Activated naive CD4-positive, alpha-beta T cell treated with anti-CD3 and anti-CD28 coated beads, Interleukin-2, amount 50 U/mL, for 16 hours (primary cell): ENCODE measurements around the gene ZNF302.
A peak's percentile ranks its signal among the peaks of the same experiment; 100 is the strongest.
"Not testable (repeated sequence)": the region's sequence is repeated elsewhere in the genome, so short reads cannot be mapped to it uniquely, and the experiment has no call there.

Source experiments
- DNase-seq: peaks from one replicate; pipeline ENCODE4 v3.0.0-alpha.2; 2020

ZNF302 gene

GRCh38 chr19:34675250-34675649 lies 2.2 kb upstream of the ZNF302 start:
- DNase-seq, result no peak

GRCh38 chr19:34675919-34676318 lies 1.6 kb upstream of the ZNF302 start:
- no peak for DNase-seq

GRCh38 chr19:34676697-34677385 lies 637 bp upstream of the ZNF302 start, which contains the start of gene SCGB2B2:
Gene SCGB2B2, minus strand, starts transcription at chr19:34677159. Its CDS starts 82,596 bp downstream, at chr19:34594563.
- peak; percentile 81 for DNase-seq

- no peak for DNase-seq
Observed at GRCh38 chr19:34678085-34678412, 571 bp downstream of the ZNF302 start.

- DNase-seq, result no peak
Observed at GRCh38 chr19:34678421-34678820, 943 bp downstream of the ZNF302 start.

GRCh38 chr19:34681478-34681877 lies 4.0 kb downstream of the ZNF302 start:
- no peak for DNase-seq

- DNase-seq, result not testable (repeated sequence)
Observed at GRCh38 chr19:34685266-34685665, 7.8 kb downstream of the ZNF302 start.

GRCh38 chr19:34686455-34686854 lies 9.0 kb downstream of the ZNF302 start:
- DNase-seq, result no peak

GRCh38 chr19:34687348-34687747 lies 9.9 kb downstream of the ZNF302 start:
- no peak for DNase-seq

GRCh38 chr19:34688592-34688991 lies 11.1 kb downstream of the ZNF302 start:
- DNase-seq, result no peak

- DNase-seq, result no peak
Observed at GRCh38 chr19:34690372-34690771, 12.9 kb downstream of the ZNF302 start.

GRCh38 chr19:34692549-34692948 lies 15.1 kb downstream of the ZNF302 start:
- DNase-seq, result no peak

- no peak for DNase-seq
Observed at GRCh38 chr19:34707661-34708060, 30.2 kb downstream of the ZNF302 start.

GRCh38 chr19:34711890-34712289 lies 34.4 kb downstream of the ZNF302 start:
- no peak for DNase-seq

- peak; percentile 38 for DNase-seq
Observed at GRCh38 chr19:34712395-34713261, 35.1 kb downstream of the ZNF302 start.

- DNase-seq, result no peak
Observed at GRCh38 chr19:34713262-34713637, 35.8 kb downstream of the ZNF302 start.

GRCh38 chr19:34715357-34715756 lies 37.9 kb downstream of the ZNF302 start:
- DNase-seq, result no peak

- DNase-seq, result no peak
Observed at GRCh38 chr19:34722353-34722752, 44.9 kb downstream of the ZNF302 start.

GRCh38 chr19:34725400-34725799 lies 47.9 kb downstream of the ZNF302 start:
- no peak for DNase-seq

- no peak for DNase-seq
Observed at GRCh38 chr19:34731019-34731829, 53.7 kb downstream of the ZNF302 start.

- DNase-seq, result no peak
Observed at GRCh38 chr19:34731964-34732363, 54.5 kb downstream of the ZNF302 start.

- DNase-seq, result no peak
Observed at GRCh38 chr19:34732612-34733211, 55.2 kb downstream of the ZNF302 start.

GRCh38 chr19:34733266-34733745 lies 55.8 kb downstream of the ZNF302 start:
- DNase-seq, result no peak
